Measurements from ENCODE around the gene PLA2G12A. TPM values are rescaled to one million over a fixed set of nuclear protein-coding genes. Genes with fewer than 3 reads are reported as not detected.
"Not testable (repeated sequence)": the region's sequence is repeated elsewhere in the genome, so short reads cannot be mapped to it uniquely, and the experiment has no call there.

PLA2G12A gene
- total RNA-seq, 1 experiment from 2014 or later, result 17.3 TPM

DNA sequence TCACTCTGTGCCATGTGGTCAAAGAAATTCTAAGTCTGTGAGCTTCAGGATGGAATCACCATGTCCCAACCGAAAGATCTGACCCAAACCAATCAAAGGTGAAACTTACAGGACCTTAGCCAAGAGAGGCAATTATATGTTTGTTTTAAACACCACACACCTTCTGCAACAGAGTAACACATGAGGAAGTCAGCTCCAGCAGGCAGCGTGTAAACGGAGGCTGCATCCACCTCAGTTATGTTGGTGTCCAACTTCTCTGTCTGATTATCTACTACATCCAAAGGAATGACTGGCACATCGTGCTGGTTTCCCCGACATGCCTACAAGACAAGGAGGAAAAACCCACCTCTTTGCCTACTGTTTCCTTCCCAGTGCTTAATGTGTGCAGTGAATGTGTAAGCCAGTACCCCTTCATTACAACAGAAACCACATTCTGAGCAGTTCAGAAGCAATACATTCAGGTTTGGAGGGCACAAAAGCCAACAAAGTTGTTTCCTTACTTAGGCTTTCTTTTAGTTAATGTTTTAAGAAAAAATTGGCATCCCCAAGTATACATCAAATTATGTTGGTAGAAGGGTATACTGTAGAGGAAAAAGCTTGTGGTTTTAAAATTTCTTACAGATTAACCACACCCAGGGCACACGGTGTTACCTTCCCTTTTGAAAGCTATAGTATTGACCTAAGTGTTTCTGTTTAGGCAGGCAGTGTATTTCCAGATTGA is 39.0 kb downstream of the PLA2G12A start:
- in situ Hi-C loops (cut with HindIII; ENCODE audit: low pct_unique_long_range_greater_than_20kb, low sequenced_read_pairs), result no loop called here
- DNase-seq (ENCODE audit: low read depth), result no peak

DNA sequence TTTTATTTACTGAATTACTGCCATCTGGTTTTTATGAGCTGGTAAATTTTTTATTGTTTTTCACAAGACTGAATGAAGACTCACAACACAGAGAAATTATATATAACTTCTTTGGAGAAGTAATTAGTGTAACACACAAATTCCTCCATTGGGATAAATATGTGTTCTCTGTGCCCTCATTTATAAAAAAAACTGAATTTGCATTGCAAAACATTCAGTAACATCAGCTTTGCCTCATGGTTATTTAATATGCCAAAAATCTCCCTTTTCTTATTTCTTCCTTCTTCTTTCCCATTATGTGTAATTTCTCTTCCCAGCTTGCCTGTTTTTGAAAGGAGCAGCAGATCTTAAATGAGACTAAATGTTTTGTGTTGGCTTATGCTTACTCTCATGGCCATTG is 45.1 kb downstream of the PLA2G12A start:
- in situ Hi-C loops (cut with HindIII; ENCODE audit: low pct_unique_long_range_greater_than_20kb, low sequenced_read_pairs), result no loop called here
- no peak for DNase-seq (ENCODE audit: low read depth)

DNA sequence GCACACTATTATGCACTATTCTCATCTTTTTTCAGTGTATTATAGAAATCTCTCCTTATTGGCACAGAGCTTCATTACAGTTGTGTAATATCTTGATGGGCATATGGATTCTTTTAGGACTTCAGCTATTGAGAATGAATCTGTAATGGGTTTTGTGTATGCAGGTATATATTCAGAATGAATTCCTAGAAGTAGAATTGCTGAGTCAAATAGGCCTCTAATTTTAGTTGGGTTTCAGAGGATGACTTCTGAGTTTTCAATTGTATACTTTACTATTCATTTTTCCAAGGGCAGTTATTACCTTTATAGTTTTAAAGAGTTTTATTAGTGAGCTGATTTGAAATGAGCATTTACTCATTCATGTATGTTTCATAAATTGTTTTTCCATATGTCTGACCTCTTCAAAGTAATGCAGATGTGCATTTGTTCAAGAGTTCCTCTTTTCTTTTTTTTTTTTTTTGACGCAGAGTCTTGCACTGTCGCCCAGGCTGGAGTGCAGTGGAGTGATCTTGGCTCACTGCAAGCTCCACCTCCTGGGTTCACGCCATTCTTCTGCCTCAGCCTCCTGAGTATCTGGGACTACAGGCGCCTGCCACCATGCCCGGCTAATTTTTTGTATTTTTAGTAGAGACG is 46.1 kb downstream of the PLA2G12A start:
- no peak for DNase-seq (ENCODE audit: low read depth)
- in situ Hi-C loops (cut with HindIII; ENCODE audit: low pct_unique_long_range_greater_than_20kb, low sequenced_read_pairs), result no loop called here

DNA sequence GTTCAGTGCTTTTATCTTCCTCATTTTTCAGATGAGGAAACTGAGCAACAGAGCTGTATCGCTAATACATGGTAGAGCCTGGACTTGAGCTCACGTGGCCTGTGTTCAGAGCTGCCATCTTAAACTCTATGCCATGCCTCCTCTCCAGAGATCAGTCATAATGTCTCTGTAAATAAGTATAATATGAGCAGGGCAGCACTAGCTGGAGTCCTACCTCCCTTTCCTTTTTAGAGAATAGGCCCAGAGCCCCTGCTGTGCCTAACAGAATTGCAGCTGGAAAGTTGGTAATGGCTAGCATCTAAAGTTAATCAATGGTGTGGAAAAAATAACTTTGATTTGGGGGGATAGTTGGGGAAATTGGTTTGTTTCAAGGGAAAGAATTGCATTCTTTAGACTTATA is 47.0 kb downstream of the PLA2G12A start:
- in situ Hi-C loops (cut with HindIII; ENCODE audit: low pct_unique_long_range_greater_than_20kb, low sequenced_read_pairs), result no loop called here
- no peak for DNase-seq (ENCODE audit: low read depth)

DNA sequence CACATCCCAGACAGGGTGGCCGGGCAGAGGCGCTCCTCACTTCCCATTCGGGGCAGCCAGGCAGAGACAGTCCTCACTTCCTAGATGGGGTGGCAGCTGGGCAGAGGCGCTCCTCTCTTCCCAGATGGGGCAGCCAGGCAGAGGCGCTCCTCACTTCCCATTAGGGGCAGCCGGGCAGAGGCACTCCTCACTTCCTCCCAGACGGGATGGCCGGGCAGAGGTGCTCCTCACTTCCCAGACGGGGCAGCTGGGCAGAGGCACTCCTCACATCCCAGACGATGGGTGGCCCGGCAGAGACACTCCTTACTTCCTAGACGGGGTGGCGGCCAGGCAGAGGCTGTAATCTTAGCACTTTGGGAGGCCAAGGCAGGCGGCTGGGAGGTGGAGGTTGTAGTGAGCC is 50.9 kb downstream of the PLA2G12A start:
- in situ Hi-C loops (cut with HindIII; ENCODE audit: low pct_unique_long_range_greater_than_20kb, low sequenced_read_pairs); DNase-seq (ENCODE audit: low read depth): not testable (repeated sequence)

DNA sequence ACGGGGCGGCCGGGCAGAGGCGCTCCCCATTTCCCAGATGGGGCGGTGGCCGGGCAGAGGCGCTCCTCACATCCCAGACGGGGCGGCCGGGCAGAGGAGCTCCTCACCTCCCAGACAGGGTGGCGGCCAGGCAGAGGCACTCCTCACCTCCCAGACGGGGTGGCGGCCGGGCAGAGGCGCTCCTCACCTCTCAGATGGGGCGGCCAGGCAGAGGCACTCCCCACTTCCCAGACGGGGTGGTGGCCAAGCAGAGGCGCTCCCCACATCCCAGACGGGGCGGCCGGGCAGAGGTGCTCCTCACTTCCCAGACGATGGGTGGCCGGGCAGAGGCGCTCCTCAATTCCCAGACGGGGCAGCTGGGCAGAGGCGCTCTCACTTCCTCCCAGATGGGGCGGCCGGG is 51.4 kb downstream of the PLA2G12A start:
- in situ Hi-C loops (cut with HindIII; ENCODE audit: low pct_unique_long_range_greater_than_20kb, low sequenced_read_pairs); DNase-seq (ENCODE audit: low read depth): not testable (repeated sequence)

DNA sequence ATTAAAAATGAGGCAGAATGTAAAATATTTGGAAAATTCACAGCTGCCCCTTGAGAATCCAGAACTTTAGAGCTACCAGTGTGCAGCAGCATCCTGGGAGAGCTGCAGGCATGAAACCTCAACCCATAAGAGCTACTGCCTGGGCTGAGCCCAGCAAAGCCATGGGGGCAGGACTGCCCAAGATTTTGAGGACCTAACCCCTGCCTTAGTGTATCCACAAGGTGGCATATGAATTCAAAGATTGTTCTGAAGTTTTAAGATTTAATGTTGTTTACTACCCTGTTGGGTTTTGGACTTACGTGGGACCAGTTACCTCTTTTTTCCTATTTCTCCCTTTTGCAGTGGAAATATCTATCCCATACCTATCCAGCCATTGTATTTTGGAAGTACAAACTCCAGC is 53.0 kb downstream of the PLA2G12A start:
- DNase-seq (ENCODE audit: low read depth), result no peak
- in situ Hi-C loops (cut with HindIII; ENCODE audit: low pct_unique_long_range_greater_than_20kb, low sequenced_read_pairs), result no loop called here

DNA sequence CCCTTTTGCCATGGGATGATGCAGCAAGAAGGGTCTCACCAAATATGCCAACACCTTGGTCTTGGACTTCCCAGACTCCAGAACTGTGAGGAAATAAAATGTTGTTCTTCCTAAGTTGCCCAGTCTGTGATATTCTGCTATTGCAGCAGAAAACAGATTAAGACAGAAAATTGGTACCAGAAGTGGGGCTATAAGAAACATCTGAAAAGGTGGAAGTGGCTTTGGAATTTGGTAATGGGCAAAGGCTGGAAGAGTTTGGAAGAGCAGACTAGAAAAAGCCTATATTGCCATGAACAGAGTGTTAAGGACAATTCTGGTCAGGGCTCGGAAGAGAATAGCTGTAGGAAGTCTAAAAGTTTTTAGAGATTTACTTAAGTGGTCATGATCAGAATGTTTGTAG is 54.0 kb downstream of the PLA2G12A start:
- DNase-seq (ENCODE audit: low read depth), result no peak
- in situ Hi-C loops (cut with HindIII; ENCODE audit: low pct_unique_long_range_greater_than_20kb, low sequenced_read_pairs), result no loop called here

DNA sequence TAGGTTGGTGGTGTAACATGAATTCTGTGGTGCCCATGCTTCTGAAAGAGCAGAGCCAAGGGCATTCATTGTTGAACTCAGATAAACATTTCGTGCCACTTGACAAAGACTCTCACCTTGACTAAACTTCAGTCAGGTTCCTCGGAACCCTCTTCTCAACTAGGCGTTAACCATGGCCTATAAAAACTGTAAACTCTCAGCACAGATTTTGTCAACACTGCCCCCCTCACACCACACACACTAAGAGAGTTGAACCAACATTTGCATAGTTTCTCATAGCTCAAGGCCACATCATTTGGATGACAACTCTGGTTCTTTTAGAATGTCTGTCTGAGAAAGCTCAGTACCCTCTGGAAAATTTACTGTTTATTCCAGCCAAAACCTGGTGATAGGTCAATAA is 54.7 kb downstream of the PLA2G12A start:
- DNase-seq (ENCODE audit: low read depth), result no peak
- in situ Hi-C loops (cut with HindIII; ENCODE audit: low pct_unique_long_range_greater_than_20kb, low sequenced_read_pairs), result no loop called here

DNA sequence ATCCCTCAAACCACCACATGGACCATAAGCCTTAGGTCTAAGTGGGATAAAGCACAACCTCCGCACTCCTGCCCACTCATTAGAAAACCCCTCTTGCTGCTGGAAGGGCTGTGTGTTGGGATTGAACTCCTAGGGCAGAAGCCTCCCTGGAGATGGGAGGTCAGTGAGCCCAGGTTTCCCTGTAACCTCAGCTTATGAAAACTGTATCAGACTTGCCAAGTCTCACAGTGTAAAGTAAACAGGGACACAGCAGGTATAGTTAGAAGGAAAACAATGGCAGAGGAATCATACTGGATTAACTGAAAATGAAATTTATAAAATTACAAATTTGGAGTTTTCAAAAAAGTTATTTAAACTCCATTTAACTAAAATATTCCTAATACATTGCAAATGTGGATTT is 56.6 kb downstream of the PLA2G12A start:
- no peak for DNase-seq (ENCODE audit: low read depth)
- in situ Hi-C loops (cut with HindIII; ENCODE audit: low pct_unique_long_range_greater_than_20kb, low sequenced_read_pairs), result no loop called here

DNA sequence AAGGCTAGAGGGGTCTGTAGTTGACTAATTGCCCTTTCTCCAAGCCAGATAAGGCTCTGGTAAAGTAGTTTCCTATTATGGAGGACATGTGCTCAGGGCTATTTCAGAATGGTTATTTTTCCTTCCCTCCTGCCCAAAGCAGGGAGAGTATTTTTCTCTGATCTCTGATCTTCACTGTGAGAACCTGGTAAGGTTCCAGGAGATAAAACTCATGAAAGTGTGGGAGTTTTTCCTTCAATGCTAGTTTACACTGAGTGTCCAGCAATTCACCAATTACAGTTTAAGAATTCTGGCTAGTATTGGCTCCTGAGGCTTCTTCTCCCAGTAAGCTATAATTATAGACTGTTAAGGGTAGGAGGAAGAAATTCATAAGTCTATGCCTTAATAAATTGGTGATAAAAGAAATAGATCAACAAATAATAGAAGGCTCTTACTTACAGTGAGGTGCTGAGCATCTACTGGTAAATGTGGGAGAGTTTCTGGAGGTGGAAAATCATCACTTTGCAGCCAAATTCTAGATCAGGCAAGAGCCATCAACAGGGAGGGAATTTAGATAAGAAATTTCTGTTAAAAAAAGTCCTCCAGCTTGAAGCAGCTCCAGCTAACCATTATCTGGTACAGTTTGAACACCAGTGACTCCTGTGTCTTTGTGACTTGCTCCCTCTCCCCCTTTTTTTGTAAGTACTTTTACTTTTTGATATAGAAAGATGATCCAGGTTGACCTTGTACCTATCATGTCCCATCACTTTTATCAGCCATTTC is 57.5 kb downstream of the PLA2G12A start:
- in situ Hi-C loops (cut with HindIII; ENCODE audit: low pct_unique_long_range_greater_than_20kb, low sequenced_read_pairs), result no loop called here

DNA sequence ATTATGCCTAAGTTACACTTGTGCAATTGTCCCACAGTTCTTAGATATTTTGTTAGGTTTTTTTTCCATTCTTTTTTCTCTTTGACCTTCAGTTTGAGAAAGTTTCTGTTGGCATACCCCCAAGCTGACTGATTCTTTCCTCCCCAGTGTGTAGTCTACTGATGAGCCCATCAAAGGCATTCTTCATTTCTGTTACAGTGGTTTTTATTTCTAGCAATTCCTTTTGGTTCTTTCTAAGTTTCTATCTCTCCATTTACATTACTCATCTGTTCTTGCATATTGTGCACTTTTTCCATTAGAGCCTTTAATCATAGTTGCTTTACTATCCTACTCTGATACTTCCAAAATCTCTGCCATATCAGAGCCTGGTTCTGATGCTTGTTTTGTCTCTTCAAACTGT is 58.5 kb downstream of the PLA2G12A start:
- no peak for DNase-seq (ENCODE audit: low read depth)
- in situ Hi-C loops (cut with HindIII; ENCODE audit: low pct_unique_long_range_greater_than_20kb, low sequenced_read_pairs), result no loop called here

More for the DNA sequence above, 57.5 kb downstream of the PLA2G12A start:
- no peak for DNase-seq (ENCODE audit: low read depth)

DNA sequence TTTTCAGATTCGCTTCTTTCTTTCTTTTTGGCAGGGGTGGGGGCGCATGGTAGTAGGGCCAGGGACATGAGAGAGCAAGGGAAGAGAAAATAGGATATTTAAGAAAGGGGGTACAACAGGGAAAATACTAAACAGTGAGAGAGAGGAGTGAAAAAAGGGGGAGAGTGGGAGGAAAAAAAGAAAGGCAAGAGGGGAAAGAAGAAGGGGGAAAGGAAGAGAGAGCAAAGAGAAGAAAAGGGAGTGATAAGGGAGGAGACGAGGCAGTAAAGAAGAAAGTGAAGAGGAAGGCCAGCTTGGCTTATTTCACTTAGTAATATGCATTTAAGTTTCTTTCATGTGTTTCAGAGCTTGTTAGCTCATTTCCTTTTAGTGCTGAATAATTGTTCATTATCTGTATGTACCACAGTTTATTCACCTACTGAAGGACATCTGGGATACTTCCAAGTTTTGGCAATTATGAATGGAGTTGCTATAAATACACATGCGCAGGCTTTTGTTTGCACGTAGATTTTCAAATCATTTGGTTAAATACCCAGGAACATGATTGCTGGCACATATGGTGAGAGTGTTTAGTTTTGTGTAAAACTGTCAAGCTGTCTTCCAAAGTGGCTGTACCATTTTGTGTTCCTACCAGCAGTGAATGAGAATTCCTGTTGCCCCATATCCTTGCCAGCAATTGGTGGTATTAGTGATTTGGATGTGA is 63.9 kb downstream of the PLA2G12A start:
- in situ Hi-C loops (cut with HindIII; ENCODE audit: low pct_unique_long_range_greater_than_20kb, low sequenced_read_pairs), result no loop called here

DNA sequence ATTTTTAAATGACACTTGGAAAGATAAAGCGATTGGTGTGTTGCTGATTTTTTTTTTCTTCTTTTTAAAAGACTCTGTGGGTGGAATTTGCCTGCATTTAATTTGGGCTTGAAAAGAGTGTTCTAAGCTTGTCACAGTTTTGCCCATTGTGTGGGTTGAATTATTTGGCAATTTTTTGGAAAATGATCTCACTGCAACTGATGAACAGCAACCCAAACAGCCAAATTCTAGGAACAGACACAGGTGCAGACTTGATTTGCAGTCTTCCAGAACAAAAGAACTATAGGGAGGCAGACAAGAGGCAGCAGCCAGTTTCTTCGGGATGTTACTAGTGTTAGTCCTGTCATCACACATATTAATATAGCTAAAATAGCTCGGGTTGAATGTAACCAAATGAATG is 67.1 kb downstream of the PLA2G12A start:
- in situ Hi-C loops (cut with HindIII; ENCODE audit: low pct_unique_long_range_greater_than_20kb, low sequenced_read_pairs), result no loop called here
- no peak for DNase-seq (ENCODE audit: low read depth)

More for the DNA sequence above, 63.9 kb downstream of the PLA2G12A start:
- no peak for DNase-seq (ENCODE audit: low read depth)

DNA sequence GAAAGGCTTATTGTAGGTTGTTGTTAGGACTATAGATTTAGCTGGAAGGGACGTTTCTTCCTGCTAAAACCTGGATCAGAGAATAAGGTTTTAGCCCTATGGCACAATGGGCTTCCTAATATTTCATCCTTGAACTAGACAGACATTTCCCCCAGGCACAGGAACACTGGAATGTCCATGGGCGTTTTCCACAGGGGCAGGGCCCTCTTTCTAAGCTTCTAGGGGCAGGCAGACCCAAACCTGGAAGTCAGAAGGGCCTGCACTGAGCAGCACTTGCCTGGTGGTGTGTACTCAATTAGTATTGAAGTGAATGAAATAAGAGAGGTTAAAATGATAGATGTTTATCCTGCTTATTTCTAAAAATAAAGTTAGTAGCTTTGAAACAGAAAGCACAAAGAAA is 67.8 kb downstream of the PLA2G12A start:
- no peak for DNase-seq (ENCODE audit: low read depth)
- in situ Hi-C loops (cut with HindIII; ENCODE audit: low pct_unique_long_range_greater_than_20kb, low sequenced_read_pairs), result no loop called here

Measured in Caki2 (cell line).